H1 (cell line): ENCODE measurements around the gene CROCC. TPM values are rescaled to one million over a fixed set of nuclear protein-coding genes. Genes with fewer than 3 reads are reported as not detected.
"Not testable (repeated sequence)": the region's sequence is repeated elsewhere in the genome, so short reads cannot be mapped to it uniquely, and the experiment has no call there.

Experiments
- CTCF ChIA-PET: fragments of 300-600 bp; sonication (Branson Sonifier 250); formaldehyde crosslinking; loops from one replicate; lab custom pipeline; 2021; ENCODE audit not compliant: partially characterized antibody; lab: Charles Lee
- POLR2A ChIA-PET: fragments of 300-600 bp; sonication (Branson Sonifier 250); formaldehyde crosslinking; loops from one replicate; lab custom pipeline; 2021; ENCODE audit warnings: inconsistent platforms; ENCODE audit not compliant: partially characterized antibody; lab: Charles Lee
- DNase-seq, 2 experiments: peaks; one replicate each; pipeline versions ENCODE4 v3.0.0 to v3.0.0-alpha.2; 2010 to 2022; ENCODE audit warnings: low spot score in 2 of 2, low read depth in 1 of 2, mixed read lengths in 1 of 2
- FAIRE-seq: peaks from 2 replicates; lab custom pipeline; 2011; peaks lifted over from hg19 to GRCh38; lab: Jason Lieb, UNC
- H2AFZ ChIP-seq: 2 replicates; pipeline ENCODE4 v1.8.1; 2012; ENCODE audit warnings: low read length, inconsistent platforms
- H2AK5ac ChIP-seq: 2 replicates; pipeline ENCODE4 v1.6.1; 2013; ENCODE audit warnings: low read depth, low read length
- H2BK120ac ChIP-seq: replicated peaks from 2 replicates; pipeline ENCODE3; 2013; ENCODE audit warnings: low read depth, low read length, inconsistent platforms
- H2BK12ac ChIP-seq: 2 replicates; pipeline ENCODE4 v1.6.1; 2013; ENCODE audit warnings: low read depth, low read length
- H2BK15ac ChIP-seq: 2 replicates; pipeline ENCODE4 v1.6.1; 2013; ENCODE audit warnings: low read length
- H2BK20ac ChIP-seq: 2 replicates; pipeline ENCODE4 v1.6.1; 2013; ENCODE audit warnings: low read length
- H2BK5ac ChIP-seq: 2 replicates; pipeline ENCODE4 v1.6.1; 2013; ENCODE audit warnings: low read depth, low read length
- H3K14ac ChIP-seq: 2 replicates; pipeline ENCODE4 v1.6.1; 2013; ENCODE audit warnings: inconsistent platforms; ENCODE audit not compliant: insufficient read length
- H3K18ac ChIP-seq: 2 replicates; pipeline ENCODE4 v1.6.1; 2013; ENCODE audit warnings: low read length; ENCODE audit errors: extremely low read depth
- H3K23ac ChIP-seq: 2 replicates; pipeline ENCODE4 v1.6.1; 2013; ENCODE audit warnings: inconsistent platforms; ENCODE audit not compliant: insufficient read length
- H3K23me2 ChIP-seq: 2 replicates; pipeline ENCODE4 v1.6.1; 2013; ENCODE audit warnings: low read depth, low read length
- H3K27ac ChIP-seq: 2 replicates; pipeline ENCODE4 v1.6.1; 2011; ENCODE audit warnings: low read depth, low read length, inconsistent platforms
- H3K27me3 ChIP-seq, 4 experiments: replicated peaks in 1 of 4; 1 replicate in 1 of 4; 2 replicates in 3 of 4; pipeline versions ENCODE4 v1.6.1 to v1.8.1; 2011 to 2013; ENCODE audit warnings: low read length in 3 of 4, mild to moderate bottlenecking in 3 of 4, inconsistent platforms in 2 of 4, mixed read lengths in 2 of 4, moderate library complexity in 1 of 4; ENCODE audit not compliant: control insufficient read depth in 3 of 4, insufficient read depth in 3 of 4; ENCODE audit errors: extremely low read depth in 1 of 4
- H3K36me3 ChIP-seq, 4 experiments: 2 replicates each; pipeline versions ENCODE4 v1.6.1 to v1.8.1; 2011 to 2013; ENCODE audit warnings: mild to moderate bottlenecking in 4 of 4, low read length in 3 of 4, moderate library complexity in 2 of 4, control low read depth in 1 of 4, inconsistent platforms in 1 of 4; ENCODE audit not compliant: insufficient read depth in 4 of 4, control insufficient read depth in 2 of 4
- H3K4ac ChIP-seq: replicated peaks from 2 replicates; pipeline ENCODE3; 2013; ENCODE audit warnings: low read length, low read depth, mixed read lengths, inconsistent platforms; ENCODE audit not compliant: insufficient read length
- H3K4me1 ChIP-seq, 4 experiments: replicated peaks in 1 of 4; 1 replicate in 1 of 4; 2 replicates in 3 of 4; pipeline versions ENCODE4 v1.6.1 to v1.8.1; 2011 to 2013; ENCODE audit warnings: low read length in 3 of 4, inconsistent platforms in 2 of 4, mixed read lengths in 1 of 4; ENCODE audit not compliant: insufficient read depth in 4 of 4, control insufficient read depth in 3 of 4
- H3K4me2 ChIP-seq, 2 experiments: 2 replicates each; pipeline versions ENCODE4 v1.6.1 to v1.8.1; 2011 to 2013; ENCODE audit warnings: low read depth in 2 of 2, low read length in 2 of 2, control low read depth in 1 of 2, inconsistent platforms in 1 of 2, mild to moderate bottlenecking in 1 of 2; ENCODE audit not compliant: insufficient read depth in 1 of 2
- H3K4me3 ChIP-seq, 4 experiments: fragments of 200-600, 300-600 bp in 1 of 4; sonication (generic), shearing (Covaris generic), sonication (Bioruptor Twin) in 1 of 4; 2 replicates each; pipeline versions ENCODE4 v1.5.1 to v1.8.1; 2011 to 2016; ENCODE audit warnings: low read length in 4 of 4, low read depth in 3 of 4, control low read depth in 2 of 4, inconsistent platforms in 2 of 4, mild to moderate bottlenecking in 2 of 4, mixed read lengths in 1 of 4, moderate library complexity in 1 of 4; ENCODE audit not compliant: insufficient read depth in 2 of 4; ENCODE audit errors: extremely low read depth in 1 of 4
- H3K56ac ChIP-seq: replicated peaks from 2 replicates; pipeline ENCODE3; 2013; ENCODE audit warnings: low read depth, mild to moderate bottlenecking, mixed read lengths, low read length, inconsistent platforms; ENCODE audit not compliant: insufficient read length
- H3K79me1 ChIP-seq: 2 replicates; pipeline ENCODE4 v1.6.1; 2013; ENCODE audit warnings: low read depth, low read length, control low read depth
- H3K79me2 ChIP-seq, 2 experiments: 2 replicates each; pipeline versions ENCODE4 v1.6.1 to v1.8.1; 2012 to 2013; ENCODE audit warnings: low read length in 2 of 2, mild to moderate bottlenecking in 2 of 2, inconsistent platforms in 1 of 2; ENCODE audit not compliant: insufficient read depth in 2 of 2, control insufficient read depth in 1 of 2
- H3K9ac ChIP-seq, 4 experiments: replicated peaks in 1 of 4; 1 replicate in 1 of 4; 2 replicates in 3 of 4; pipeline versions ENCODE4 v1.6.1 to v1.8.1; 2011 to 2013; ENCODE audit warnings: low read depth in 3 of 4, low read length in 3 of 4, control low read depth in 2 of 4, mild to moderate bottlenecking in 2 of 4, moderate library complexity in 2 of 4, inconsistent platforms in 1 of 4; ENCODE audit errors: extremely low read depth in 1 of 4
- H3K9me3 ChIP-seq, 2 experiments: 2 replicates each; pipeline versions ENCODE4 v1.6.1 to v1.8.1; 2012 to 2013; ENCODE audit warnings: mild to moderate bottlenecking in 2 of 2, moderate library complexity in 2 of 2, control low read depth in 1 of 2, inconsistent platforms in 1 of 2, low read depth in 1 of 2, low read length in 1 of 2, mixed read lengths in 1 of 2; ENCODE audit not compliant: insufficient read depth in 2 of 2
- H4K20me1 ChIP-seq, 2 experiments: replicated peaks in 1 of 2; 2 replicates each; pipeline versions ENCODE3 to v1.8.1; 2011 to 2013; ENCODE audit warnings: inconsistent platforms in 2 of 2, low read length in 2 of 2, mild to moderate bottlenecking in 1 of 2; ENCODE audit not compliant: insufficient read depth in 2 of 2, control insufficient read depth in 1 of 2
- H4K5ac ChIP-seq: 2 replicates; pipeline ENCODE4 v1.6.1; 2013; ENCODE audit warnings: low read length, low read depth, mixed read lengths, inconsistent platforms; ENCODE audit not compliant: insufficient read length
- H4K8ac ChIP-seq: 2 replicates; pipeline ENCODE4 v1.8.0; 2013; ENCODE audit warnings: mild to moderate bottlenecking, moderate library complexity, low read length, inconsistent platforms; ENCODE audit not compliant: insufficient read depth; ENCODE audit errors: extremely low read depth
- H4K91ac ChIP-seq: replicated peaks from 2 replicates; pipeline ENCODE3; 2013; ENCODE audit warnings: low read length, mixed read lengths, inconsistent platforms; ENCODE audit not compliant: insufficient read length
- WGBS, 2 experiments: shearing (Covaris generic) in 1 of 2; methylation state at CpG; one replicate each; pipeline versions ENCODE4 v1.1.6 to v1.1.7; 2013 to 2015; ENCODE audit warnings: low lambda C conversion rate in 2 of 2, mixed read lengths in 2 of 2, inconsistent platforms in 1 of 2, low coverage in 1 of 2, missing lambda C conversion rate in 1 of 2; ENCODE audit not compliant: insufficient replicate concordance in 2 of 2, insufficient coverage in 1 of 2, insufficient read length in 1 of 2; ENCODE audit errors: extremely low coverage in 1 of 2, missing lambda C conversion rate in 1 of 2; 5-methylcytosine and 5-hydroxymethylcytosine counted together
- polyA plus RNA-seq, 7 experiments: library from polyadenylated mRNA; depleted of rRNA in 3 of 7; stranded (reverse) in 5 of 7; unstranded in 2 of 7; fragments of >200 nt in 5 of 7; fragments of 200-250 nt in 2 of 7; gene quantifications; 1 replicate in 5 of 7; 2 replicates in 1 of 7; 4 replicates in 1 of 7; pipeline versions ENCODE4 v1.2.1 to v1.2.3, GENCODE V29; 2011 to 2013; ENCODE audit warnings: missing spikeins in 2 of 7, mixed read lengths in 2 of 7
- total RNA-seq: library from RNA; stranded (reverse); fragmentation: NEBNext Ultra II Directional; extraction: Animal tissue kit (Norgen Biotek cat#: 25700); gene quantifications from 2 replicates; pipeline ENCODE4 v1.2.1, GENCODE V29; 2021

The CROCC gene
- total and polyA plus RNA-seq, 2 of the 8 experiments (the other 6 are each of a cell fraction or from before 2014, with no cell fraction given) = 12.1 to 39.5 TPM

DNA sequence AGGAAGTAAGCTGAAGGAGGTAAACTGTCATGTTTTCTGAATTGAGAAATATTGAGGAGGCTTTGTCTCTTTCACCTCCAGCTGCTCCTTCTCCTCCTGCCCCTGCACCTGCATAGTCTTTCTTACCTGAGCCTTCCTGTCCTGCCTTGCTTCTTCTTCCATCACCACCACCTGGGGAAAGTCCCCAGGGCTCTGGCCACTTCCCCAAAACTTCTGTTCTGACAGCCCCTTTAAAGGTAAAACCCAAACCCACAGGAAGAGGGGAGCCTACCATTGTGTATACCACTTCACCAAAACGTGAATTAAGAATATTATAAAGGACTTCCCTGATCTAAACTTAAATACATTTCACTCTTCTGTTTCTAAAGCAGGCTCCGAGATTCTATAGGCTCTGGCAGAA lies 20.4 kb upstream of the CROCC start:
- not testable (repeated sequence) for H3K36me3 ChIP-seq, H2BK120ac ChIP-seq, H4K8ac ChIP-seq, H4K20me1 ChIP-seq, FAIRE-seq, H3K56ac ChIP-seq, H3K14ac ChIP-seq, H2BK20ac ChIP-seq, H2BK15ac ChIP-seq, H3K23ac ChIP-seq, H3K4me3 ChIP-seq, H3K9me3 ChIP-seq, H3K79me2 ChIP-seq, H3K4ac ChIP-seq, H3K27ac ChIP-seq, H3K27me3 ChIP-seq, H2BK5ac ChIP-seq, H3K4me1 ChIP-seq, H3K4me2 ChIP-seq, H4K91ac ChIP-seq, H2BK12ac ChIP-seq, H3K9ac ChIP-seq, H3K18ac ChIP-seq, H2AK5ac ChIP-seq, H4K5ac ChIP-seq, H3K23me2 ChIP-seq, H2AFZ ChIP-seq, H3K79me1 ChIP-seq, DNase-seq
- ChIA-PET CTCF (interaction anchor here (1.0 kb wide), 1 partner anchor 18 kb away, joined by 4 read pairs; no protein-coding TSS in a partner anchor), POLR2A (interaction anchor here (1.1 kb wide), 1 partner anchor 20 kb away, joined by 3 read pairs; the partner anchor contains the start of gene CROCC)
- 75% methylated on average over 2 of the region's 2 CpGs; no CpG with 5 or more reads in 1 of the 2 experiments for WGBS, 2 experiments
